Measurements from ENCODE around the gene SNX1. TPM values are rescaled to one million over a fixed set of nuclear protein-coding genes. Genes with fewer than 3 reads are reported as not detected.

SNX1 gene
- total RNA-seq, 6 experiments from 2014 or later = 40.7 to 71.1 (median 59.8) TPM

DNA sequence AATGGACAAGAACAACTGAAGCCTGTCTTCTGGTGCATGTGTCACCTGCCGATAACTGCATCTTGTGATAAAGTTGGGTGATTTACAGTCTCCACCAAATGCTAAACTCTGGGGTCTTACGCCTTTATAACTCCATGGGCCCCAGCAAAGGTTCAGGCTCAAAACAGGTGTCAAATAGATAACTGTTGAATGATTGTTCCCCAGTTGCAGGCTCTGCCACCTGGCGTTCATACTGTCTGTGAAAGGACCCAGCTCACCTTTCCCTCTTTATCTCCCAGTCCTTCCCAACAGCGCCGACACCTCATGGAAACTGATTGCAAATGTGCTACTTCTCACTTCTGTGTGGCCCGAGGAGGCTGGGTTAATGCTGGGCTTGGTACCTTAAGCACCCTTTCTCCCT lies 47.5 kb downstream of the SNX1 start:
- H3K36me3 ChIP-seq = peaks cover 0 to 34% (median 7%) of the 10 kb centered on the region in 4 donors
- intact Hi-C loops (cut with DNase I) = no loop called here
- no peak for ATAC-seq
- H3K27me3 ChIP-seq = no peaks in the 10 kb centered on the region
- no peak for DNase-seq
- H3K27ac ChIP-seq = no peak overlapping the region
- peaks cover 0 to 1% (median 0%) of the 10 kb centered on the region in 4 donors for H3K4me1 ChIP-seq
- 93% methylated on average over 3 of the region's 6 CpGs for WGBS (ENCODE audit: insufficient coverage, low coverage, low lambda C conversion rate, missing lambda C conversion rate)
- no peak for TF ChIP-seq POLR2A (IDR thresholded peaks at IDR 0.05)
- TF ChIP-seq, protein P1, sequence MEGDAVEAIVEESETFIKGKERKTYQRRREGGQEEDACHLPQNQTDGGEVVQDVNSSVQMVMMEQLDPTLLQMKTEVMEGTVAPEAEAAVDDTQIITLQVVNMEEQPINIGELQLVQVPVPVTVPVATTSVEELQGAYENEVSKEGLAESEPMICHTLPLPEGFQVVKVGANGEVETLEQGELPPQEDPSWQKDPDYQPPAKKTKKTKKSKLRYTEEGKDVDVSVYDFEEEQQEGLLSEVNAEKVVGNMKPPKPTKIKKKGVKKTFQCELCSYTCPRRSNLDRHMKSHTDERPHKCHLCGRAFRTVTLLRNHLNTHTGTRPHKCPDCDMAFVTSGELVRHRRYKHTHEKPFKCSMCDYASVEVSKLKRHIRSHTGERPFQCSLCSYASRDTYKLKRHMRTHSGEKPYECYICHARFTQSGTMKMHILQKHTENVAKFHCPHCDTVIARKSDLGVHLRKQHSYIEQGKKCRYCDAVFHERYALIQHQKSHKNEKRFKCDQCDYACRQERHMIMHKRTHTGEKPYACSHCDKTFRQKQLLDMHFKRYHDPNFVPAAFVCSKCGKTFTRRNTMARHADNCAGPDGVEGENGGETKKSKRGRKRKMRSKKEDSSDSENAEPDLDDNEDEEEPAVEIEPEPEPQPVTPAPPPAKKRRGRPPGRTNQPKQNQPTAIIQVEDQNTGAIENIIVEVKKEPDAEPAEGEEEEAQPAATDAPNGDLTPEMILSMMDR (IDR thresholded peaks at IDR 0.05) = no peak
- H3K4me3 ChIP-seq = no peak overlapping the region
- H3K9me3 ChIP-seq = no peaks in the 10 kb centered on the region

DNA sequence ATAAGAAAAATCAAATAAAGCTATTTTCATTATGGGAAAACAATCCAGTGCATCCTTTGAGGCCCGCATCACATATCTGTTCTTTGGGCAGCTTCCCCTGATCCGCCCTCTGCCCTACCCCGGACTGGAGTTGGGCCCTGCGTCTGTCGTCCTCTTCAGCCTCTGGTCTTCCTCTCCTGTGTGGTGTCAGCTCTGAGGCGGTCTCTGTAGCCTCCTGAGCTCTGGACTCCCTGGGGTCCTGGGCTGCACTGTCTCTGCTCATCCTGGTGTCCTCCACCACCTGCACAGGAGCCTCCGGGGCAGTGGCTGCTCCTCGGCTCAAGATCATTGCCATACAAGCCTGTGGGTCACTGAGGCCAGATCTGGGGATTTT lies 48.4 kb downstream of the SNX1 start:
- Histone ChIP-seq H3K27me3 (no peaks in the 10 kb centered on the region), H3K9me3 (no peaks in the 10 kb centered on the region), H3K36me3 (peaks cover 0 to 27% (median 4%) of the 10 kb centered on the region in 4 donors), H3K4me3 (no peak overlapping the region), H3K27ac (no peak overlapping the region), H3K4me1 (peaks cover 0 to 3% (median 0%) of the 10 kb centered on the region in 4 donors)
- intact Hi-C loops (cut with DNase I) = no loop called here
- peak in 1 of 3 donors; percentile 35 for DNase-seq
- TF ChIP-seq POLR2A (IDR thresholded peaks at IDR 0.05) = no peak
- TF ChIP-seq, protein P1 (IDR thresholded peaks at IDR 0.05) = no peak
- ATAC-seq = no peak
- WGBS (ENCODE audit: insufficient coverage, low coverage, low lambda C conversion rate, missing lambda C conversion rate) = 96% methylated on average over 5 of the region's 8 CpGs

DNA sequence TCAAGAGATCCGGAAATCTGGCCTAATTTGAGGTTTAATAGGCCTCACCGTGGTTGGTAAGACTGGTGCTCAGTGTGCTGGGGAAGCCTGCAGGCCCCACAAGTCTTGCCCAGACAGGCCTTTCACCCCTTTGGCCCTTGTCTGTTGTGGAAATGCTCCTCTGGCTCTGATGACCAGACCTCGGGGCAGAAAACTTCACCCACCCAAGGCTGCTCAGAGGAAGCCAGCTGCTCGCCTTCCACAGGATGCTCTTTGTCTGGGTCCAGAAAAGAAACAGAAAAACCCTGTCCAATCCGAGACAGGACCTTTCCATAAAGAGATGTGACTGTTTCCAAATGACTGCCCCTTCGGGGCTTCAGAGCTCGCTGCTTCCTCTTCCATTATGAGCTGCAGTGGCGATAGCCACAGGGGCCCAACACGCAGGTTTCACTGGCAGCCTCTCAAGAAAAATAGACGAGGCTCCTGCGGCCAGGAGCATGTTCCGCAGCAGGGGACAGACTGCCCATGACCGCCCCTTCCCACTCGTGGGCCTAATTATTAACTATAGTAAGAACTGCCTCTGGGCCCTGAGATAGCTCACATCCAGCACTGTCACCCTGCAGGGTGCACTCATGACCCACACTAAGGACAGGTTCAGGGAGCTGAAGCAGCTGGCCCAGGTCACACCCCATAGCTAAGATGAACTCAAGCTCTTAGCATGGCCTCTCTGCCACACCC lies 48.9 kb downstream of the SNX1 start:
- peak in 1 of 4 donors; percentile 16 for ATAC-seq
- intact Hi-C loops (cut with DNase I) = no loop called here

DNA sequence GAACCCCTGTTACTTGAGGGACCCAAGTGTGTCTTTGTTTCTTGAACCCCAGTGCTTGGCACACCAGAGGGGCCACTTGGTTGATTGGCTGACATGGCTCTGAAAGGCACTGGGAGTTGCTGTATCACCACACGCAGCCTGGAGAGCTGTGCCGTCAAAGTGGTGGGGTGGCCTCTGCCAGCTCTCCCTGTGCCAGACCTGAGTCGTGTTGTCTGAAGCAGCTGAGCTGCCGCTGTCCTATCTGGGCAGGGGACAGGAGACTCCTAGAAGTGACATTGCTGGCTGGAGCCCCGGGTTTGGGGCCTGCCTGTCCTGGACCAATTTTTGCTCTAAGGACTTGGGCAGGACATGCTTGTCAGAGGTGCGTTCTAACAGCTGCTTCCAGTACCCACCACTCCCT lies 50.3 kb downstream of the SNX1 start:
- H3K27me3 ChIP-seq = no peaks in the 10 kb centered on the region
- no CpG with 5 or more reads among the region's 6 CpGs for WGBS (ENCODE audit: insufficient coverage, low coverage, low lambda C conversion rate, missing lambda C conversion rate)
- TF ChIP-seq, protein P1 (IDR thresholded peaks at IDR 0.05) = no peak
- TF ChIP-seq POLR2A (IDR thresholded peaks at IDR 0.05) = no peak

More for the DNA sequence above, 48.9 kb downstream of the SNX1 start:
- H3K4me1 ChIP-seq = peaks cover 0 to 3% (median 0%) of the 10 kb centered on the region in 4 donors
- DNase-seq = peak in 1 of 3 donors; percentile 29
- H3K27me3 ChIP-seq = no peaks in the 10 kb centered on the region
- H3K9me3 ChIP-seq = no peaks in the 10 kb centered on the region
- peaks cover 0 to 27% (median 4%) of the 10 kb centered on the region in 4 donors for H3K36me3 ChIP-seq
- 88% methylated on average over 9 of the region's 14 CpGs for WGBS (ENCODE audit: insufficient coverage, low coverage, low lambda C conversion rate, missing lambda C conversion rate)
- no peak overlapping the region for H3K27ac ChIP-seq
- H3K4me3 ChIP-seq = no peak overlapping the region
- no peak for TF ChIP-seq POLR2A (IDR thresholded peaks at IDR 0.05)

DNA sequence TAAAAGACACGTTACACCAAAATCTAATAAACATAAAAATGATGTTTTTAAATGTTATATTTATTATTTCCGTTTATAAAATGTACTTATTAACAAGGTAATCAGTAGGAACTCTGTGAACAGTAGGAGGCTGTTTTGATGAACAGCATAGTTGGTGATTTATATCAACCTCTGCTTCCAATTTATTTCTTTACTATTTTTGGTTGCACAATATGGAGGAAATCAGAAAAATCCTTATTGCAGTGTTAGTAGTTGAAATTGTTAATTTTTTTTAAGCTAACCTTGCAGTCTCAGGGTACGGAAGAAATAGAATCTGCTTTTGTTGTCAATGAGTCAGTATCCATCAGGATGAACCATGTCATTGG lies 50.7 kb downstream of the SNX1 start:
- intact Hi-C loops (cut with DNase I) = no loop called here
- peaks cover 0 to 9% (median 0%) of the 10 kb centered on the region in 4 donors for H3K4me1 ChIP-seq
- no peaks in the 10 kb centered on the region for H3K27me3 ChIP-seq
- H3K36me3 ChIP-seq = peaks cover 0 to 15% (median 4%) of the 10 kb centered on the region in 4 donors
- no peak overlapping the region for H3K27ac ChIP-seq
- TF ChIP-seq, protein P1 (IDR thresholded peaks at IDR 0.05) = no peak
- no peak for TF ChIP-seq POLR2A (IDR thresholded peaks at IDR 0.05)
- no peak for DNase-seq
- no peaks in the 10 kb centered on the region for H3K9me3 ChIP-seq
- ATAC-seq = no peak
- WGBS (ENCODE audit: insufficient coverage, low coverage, low lambda C conversion rate, missing lambda C conversion rate) = 86% methylated on average over 3 of the region's 3 CpGs
- no peak overlapping the region for H3K4me3 ChIP-seq

More for the DNA sequence above, 50.3 kb downstream of the SNX1 start:
- intact Hi-C loops (cut with DNase I) = no loop called here
- H3K4me3 ChIP-seq = no peak overlapping the region
- peaks cover 0 to 20% (median 4%) of the 10 kb centered on the region in 4 donors for H3K36me3 ChIP-seq
- DNase-seq (peak in 1 of 3 donors; percentile 38), ATAC-seq (peak in 1 of 4 donors; percentile 4)
- H3K27ac ChIP-seq = no peak overlapping the region
- no peaks in the 10 kb centered on the region for H3K9me3 ChIP-seq
- H3K4me1 ChIP-seq = peaks cover 0 to 5% (median 0%) of the 10 kb centered on the region in 4 donors
